ENCODE results near the gene RBBP7.

Gene RBBP7

DNA sequence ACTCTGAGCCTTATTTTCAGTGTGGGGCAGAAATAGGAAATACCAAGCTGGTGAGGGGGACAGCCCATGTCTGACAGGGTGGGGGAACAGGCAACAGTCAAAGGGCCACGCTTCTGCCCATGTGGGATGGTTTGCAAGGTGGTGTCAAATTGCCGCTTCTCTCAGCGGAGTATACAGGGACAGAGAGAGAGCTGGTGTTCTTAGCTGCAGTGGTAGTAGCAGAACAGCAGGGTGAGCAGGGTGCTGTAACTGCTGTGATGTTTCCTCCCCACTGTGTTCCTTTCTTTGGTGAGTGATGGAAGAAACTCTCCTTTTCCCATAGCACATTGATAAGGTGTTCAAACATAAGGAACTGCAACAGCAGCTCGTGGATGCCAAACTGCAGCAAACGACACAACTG is 37.9 kb downstream of the RBBP7 start:
- no peak overlapping the region for H3K9ac ChIP-seq
- no peak overlapping the region for H3K4me3 ChIP-seq
- peaks cover 25% of the 10 kb centered on the region for H4K20me1 ChIP-seq
- H3K9me3 ChIP-seq: no peaks in the 10 kb centered on the region
- H3K4me2 ChIP-seq: no peak overlapping the region
- no peak for TF ChIP-seq Cebpa-rat (IDR thresholded peaks at IDR 0.05)
- H3K27ac ChIP-seq: no peak overlapping the region
- peaks cover 82% of the 10 kb centered on the region for H3K36me3 ChIP-seq
- no peaks in the 10 kb centered on the region for H3K4me1 ChIP-seq
- no peaks in the 10 kb centered on the region for H3K27me3 ChIP-seq

DNA sequence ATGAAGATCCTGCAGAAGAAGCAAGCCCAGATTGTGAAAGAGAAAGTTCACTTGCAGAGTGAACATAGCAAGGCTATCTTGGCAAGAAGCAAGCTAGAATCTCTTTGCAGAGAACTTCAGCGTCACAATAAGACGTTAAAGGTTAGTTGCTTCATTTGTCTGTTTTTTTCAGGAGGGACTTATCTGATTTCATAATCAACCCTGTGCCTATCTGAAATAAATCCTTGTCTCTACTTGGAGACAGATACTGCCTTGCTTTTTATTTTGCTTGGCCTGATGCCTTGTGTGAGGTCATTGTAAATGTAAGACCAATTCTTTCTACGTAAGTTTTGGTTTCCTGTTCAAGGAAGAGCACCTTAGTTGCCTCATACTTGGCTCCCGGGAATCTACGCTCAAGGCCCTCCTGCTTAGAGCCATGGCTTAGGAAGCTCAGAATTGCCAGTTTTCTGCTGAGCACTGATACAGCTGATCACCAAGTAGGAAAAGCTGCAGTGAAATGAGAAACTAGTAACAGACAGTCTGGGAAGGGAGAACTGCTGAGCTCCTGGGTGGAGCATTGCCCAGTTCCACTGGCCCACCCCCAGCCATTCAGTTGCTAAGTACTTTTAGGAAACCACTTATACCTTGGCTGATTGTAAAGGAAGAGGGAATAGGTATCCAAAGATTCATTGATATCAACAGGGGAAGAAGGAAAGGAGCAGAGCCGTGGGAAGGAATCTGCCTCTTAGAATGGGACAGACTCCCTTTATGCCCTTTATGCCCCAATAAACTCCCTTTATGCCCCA is 41.8 kb downstream of the RBBP7 start:
- peaks cover 47% of the 10 kb centered on the region for H4K20me1 ChIP-seq
- H3K9ac ChIP-seq: no peak overlapping the region
- H3K4me3 ChIP-seq: no peak overlapping the region
- no peaks in the 10 kb centered on the region for H3K9me3 ChIP-seq
- H3K27ac ChIP-seq: no peak overlapping the region
- H3K4me2 ChIP-seq: no peak overlapping the region
- no peak for TF ChIP-seq Cebpa-rat (IDR thresholded peaks at IDR 0.05)
- no peaks in the 10 kb centered on the region for H3K4me1 ChIP-seq
- no peaks in the 10 kb centered on the region for H3K27me3 ChIP-seq
- peaks cover 66% of the 10 kb centered on the region for H3K36me3 ChIP-seq

DNA sequence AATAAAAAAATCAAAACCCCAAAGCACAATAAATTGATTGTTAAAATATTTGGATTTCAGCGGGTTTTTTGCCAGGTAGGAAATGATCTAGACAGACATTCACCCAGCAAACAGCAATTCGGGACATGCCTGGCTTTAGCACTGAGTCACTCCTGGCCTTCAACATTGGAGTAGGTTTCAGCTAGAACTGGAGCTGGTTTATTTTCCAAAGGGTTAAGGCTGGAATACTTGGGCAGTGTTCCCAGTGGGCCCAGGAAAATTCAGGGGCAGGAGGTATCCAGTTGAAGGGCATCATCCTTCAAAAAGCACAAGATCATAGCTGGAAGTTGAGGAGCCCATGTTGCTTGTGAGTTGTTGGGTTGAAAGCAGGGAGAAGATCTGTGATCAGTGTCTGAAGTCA is 42.9 kb downstream of the RBBP7 start:
- TF ChIP-seq Cebpa-rat (IDR thresholded peaks at IDR 0.05): no peak
- peaks cover 46% of the 10 kb centered on the region for H4K20me1 ChIP-seq
- no peak overlapping the region for H3K9ac ChIP-seq
- no peak overlapping the region for H3K4me3 ChIP-seq
- H3K4me2 ChIP-seq: no peak overlapping the region
- no peaks in the 10 kb centered on the region for H3K9me3 ChIP-seq
- H3K27me3 ChIP-seq: no peaks in the 10 kb centered on the region
- H3K4me1 ChIP-seq: no peaks in the 10 kb centered on the region
- peaks cover 66% of the 10 kb centered on the region for H3K36me3 ChIP-seq
- H3K27ac ChIP-seq: no peak overlapping the region

DNA sequence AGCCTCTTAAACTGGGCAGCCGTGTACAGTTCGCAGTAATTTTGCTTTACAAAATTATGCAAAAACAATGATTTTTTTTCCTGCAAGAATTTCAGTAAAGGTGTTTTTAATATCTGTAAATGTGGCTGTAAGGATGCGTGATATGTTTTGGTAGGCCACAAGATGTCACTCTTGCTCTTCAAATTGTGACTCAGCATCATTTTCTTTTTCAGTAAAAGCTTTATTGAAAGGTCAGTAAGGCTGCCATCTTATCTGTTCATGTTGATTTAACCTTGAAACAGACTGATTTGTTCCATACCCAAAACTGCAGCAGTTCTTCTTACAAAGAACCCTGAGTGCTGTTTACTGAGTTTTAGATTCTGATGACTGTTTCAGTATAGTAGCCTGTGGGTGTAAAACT is 44.0 kb downstream of the RBBP7 start:
- Histone ChIP-seq H3K4me3 (no peak overlapping the region), H3K9me3 (no peaks in the 10 kb centered on the region), H3K27me3 (no peaks in the 10 kb centered on the region), H3K27ac (no peak overlapping the region), H3K4me2 (no peak overlapping the region), H3K36me3 (peaks cover 68% of the 10 kb centered on the region), H3K4me1 (no peaks in the 10 kb centered on the region), H3K9ac (no peak overlapping the region), H4K20me1 (peaks cover 35% of the 10 kb centered on the region; the same call in 1 of the 2 replicates)
- TF ChIP-seq Cebpa-rat (IDR thresholded peaks at IDR 0.05): no peak

DNA sequence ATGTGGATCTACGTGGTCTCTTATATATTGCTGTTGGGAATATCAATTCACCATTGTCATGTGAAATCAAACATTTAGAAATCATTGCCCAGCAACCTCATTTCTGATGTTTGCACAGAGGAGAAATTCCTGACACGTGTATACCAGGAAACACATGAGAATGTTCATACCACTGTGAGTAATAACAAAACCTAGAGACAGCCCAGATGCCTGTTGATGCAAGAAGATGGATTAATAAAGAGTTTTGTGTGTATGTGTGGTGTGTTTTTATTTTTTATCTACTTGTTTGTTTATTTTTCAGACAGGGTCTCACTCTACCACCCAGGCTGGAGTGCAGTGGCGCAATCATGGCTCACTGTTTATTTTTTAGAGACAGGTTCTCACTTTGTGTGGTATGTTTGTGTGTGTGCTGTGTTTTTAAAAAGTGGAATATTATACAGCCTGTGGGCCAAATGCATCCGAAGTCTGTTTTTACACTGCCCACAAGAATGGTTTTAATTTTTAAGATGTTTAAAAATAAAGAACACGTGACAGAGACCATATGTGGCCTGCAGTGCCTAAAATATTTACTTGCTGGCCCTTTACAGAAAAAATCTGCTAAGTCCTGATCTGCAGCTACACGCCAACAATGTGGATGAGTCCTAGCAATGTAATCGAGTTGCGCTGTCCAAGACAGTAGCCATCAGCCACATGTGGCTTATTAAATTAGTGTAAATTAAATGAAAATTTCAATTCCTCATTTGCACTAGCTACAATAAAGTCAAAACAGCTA is 44.7 kb downstream of the RBBP7 start:
- H3K27ac ChIP-seq: no peak overlapping the region
- H3K9ac ChIP-seq: no peak overlapping the region

DNA sequence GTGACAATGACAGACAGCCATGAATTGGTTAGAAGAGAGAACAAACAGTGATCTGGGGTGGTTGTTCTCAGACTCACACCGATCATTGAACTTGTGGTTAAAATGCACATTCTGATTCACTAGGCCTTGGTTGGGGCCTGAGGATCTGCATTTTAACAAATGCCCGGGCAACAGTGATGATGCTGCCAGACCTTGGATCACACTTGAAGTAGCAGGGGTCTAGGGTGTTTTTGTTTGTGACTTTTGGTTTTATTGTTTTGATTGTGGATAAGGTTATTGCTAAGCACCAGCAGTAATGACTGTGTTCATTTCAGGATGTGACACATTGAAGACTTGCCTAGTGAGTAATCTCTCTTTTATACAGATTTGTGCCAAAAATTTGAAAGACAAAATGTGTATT is 47.4 kb downstream of the RBBP7 start:
- no peaks in the 10 kb centered on the region for H3K27me3 ChIP-seq
- H3K9me3 ChIP-seq: no peaks in the 10 kb centered on the region
- no peak overlapping the region for H3K4me3 ChIP-seq
- H4K20me1 ChIP-seq: peaks cover 41% of the 10 kb centered on the region
- no peak overlapping the region for H3K4me2 ChIP-seq
- no peak overlapping the region for H3K27ac ChIP-seq
- H3K9ac ChIP-seq: no peak overlapping the region
- H3K36me3 ChIP-seq: peaks cover 69% of the 10 kb centered on the region
- TF ChIP-seq Cebpa-rat (IDR thresholded peaks at IDR 0.05): no peak
- H3K4me1 ChIP-seq: no peaks in the 10 kb centered on the region

More for the DNA sequence above, 44.7 kb downstream of the RBBP7 start:
- no peaks in the 10 kb centered on the region for H3K9me3 ChIP-seq
- TF ChIP-seq Cebpa-rat (IDR thresholded peaks at IDR 0.05): no peak
- H3K4me1 ChIP-seq: no peaks in the 10 kb centered on the region
- H3K27me3 ChIP-seq: no peaks in the 10 kb centered on the region
- peaks cover 72% of the 10 kb centered on the region for H3K36me3 ChIP-seq
- H4K20me1 ChIP-seq: peaks cover 32% of the 10 kb centered on the region; the same call in 1 of the 2 replicates
- no peak overlapping the region for H3K4me2 ChIP-seq
- no peak overlapping the region for H3K4me3 ChIP-seq

DNA sequence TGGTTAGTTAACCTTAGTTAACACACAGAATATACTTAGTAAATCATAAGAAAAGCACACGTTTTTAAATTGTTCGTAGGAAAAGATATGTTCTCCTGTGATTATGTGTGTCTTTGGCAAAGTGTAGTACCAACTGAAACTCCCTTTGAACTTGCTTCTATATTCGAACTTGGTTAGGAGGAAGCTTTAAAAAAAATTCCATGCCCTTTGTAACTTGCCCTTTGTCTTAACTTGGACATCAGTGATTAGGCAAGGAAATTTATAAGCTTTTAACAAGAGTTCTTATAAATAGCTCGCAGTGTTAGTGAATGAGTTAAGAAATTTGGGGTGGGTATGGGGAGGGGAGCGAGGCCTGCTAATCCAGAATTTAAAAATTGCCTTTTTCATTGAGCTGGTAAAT is 50.5 kb downstream of the RBBP7 start:
- H3K4me1 ChIP-seq: no peaks in the 10 kb centered on the region
- H3K27ac ChIP-seq: no peak overlapping the region

DNA sequence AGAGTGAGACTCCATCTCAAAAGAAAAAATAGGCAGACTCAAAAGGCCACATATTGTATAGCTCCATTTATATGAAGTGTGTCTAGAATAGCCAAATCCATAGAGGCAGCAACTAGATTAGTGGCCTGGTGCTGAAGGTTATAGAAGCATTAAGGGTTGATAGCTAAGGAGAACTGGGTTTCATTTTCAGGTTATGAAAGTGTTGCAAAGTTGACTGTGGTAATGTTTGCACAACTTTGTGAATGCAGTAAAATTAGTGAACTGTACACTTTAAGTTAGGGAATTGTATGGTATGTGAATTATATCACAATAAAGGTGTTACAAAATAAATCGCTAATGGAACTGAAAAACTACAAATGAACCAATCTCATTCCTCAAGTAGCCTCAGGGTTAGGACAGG is 55.6 kb downstream of the RBBP7 start:
- H3K9ac ChIP-seq: no peak overlapping the region
- no peak overlapping the region for H3K4me2 ChIP-seq
- no peak for TF ChIP-seq Cebpa-rat (IDR thresholded peaks at IDR 0.05)
- no peaks in the 10 kb centered on the region for H3K27me3 ChIP-seq
- H3K4me3 ChIP-seq: no peak overlapping the region
- no peaks in the 10 kb centered on the region for H3K4me1 ChIP-seq
- no peak overlapping the region for H3K27ac ChIP-seq
- no peaks in the 10 kb centered on the region for H3K9me3 ChIP-seq
- peaks cover 98% of the 10 kb centered on the region for H4K20me1 ChIP-seq
- H3K36me3 ChIP-seq: peaks cover 34% of the 10 kb centered on the region

More for the DNA sequence above, 50.5 kb downstream of the RBBP7 start:
- no peak overlapping the region for H3K4me2 ChIP-seq
- H4K20me1 ChIP-seq: peaks cover 57% of the 10 kb centered on the region
- H3K9ac ChIP-seq: no peak overlapping the region
- no peak for TF ChIP-seq Cebpa-rat (IDR thresholded peaks at IDR 0.05)
- no peaks in the 10 kb centered on the region for H3K27me3 ChIP-seq
- no peaks in the 10 kb centered on the region for H3K9me3 ChIP-seq
- no peak overlapping the region for H3K4me3 ChIP-seq
- peaks cover 54% of the 10 kb centered on the region for H3K36me3 ChIP-seq

DNA sequence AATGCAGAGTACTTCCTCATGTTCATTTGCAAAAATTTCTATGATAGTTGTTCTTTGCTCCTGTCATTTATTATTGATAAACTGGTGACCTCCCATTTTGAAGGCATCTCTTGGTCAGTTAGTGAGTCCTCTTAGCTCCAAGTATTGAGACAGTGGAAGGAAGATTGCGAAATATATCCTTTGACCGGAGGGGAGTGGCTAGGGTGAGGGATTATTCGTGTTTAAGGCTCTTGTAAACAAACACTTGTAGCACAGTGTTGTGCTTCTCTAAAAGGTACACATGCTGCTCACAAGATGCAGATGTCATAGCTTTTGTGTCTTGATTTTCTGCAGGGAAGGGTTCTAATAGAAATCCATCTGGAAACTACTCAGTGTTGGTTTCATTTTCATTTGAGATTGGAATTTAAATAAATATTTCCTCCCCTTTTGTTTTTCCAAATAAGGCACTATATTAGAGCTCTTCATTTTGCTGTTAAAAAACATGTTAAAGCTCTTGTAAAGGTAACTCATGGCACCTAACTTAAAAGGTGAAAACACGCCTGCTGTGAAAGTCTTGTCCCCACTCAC is 62.1 kb downstream of the RBBP7 start:
- no peak overlapping the region for H3K9ac ChIP-seq
- H4K20me1 ChIP-seq: peaks cover 89% of the 10 kb centered on the region
- no peak overlapping the region for H3K27ac ChIP-seq
- no peak overlapping the region for H3K4me2 ChIP-seq
- TF ChIP-seq Cebpa-rat (IDR thresholded peaks at IDR 0.05): peak; percentile 86; the same call in 1 of the 2 replicates
- H3K4me3 ChIP-seq: no peak overlapping the region
- peaks cover 21% of the 10 kb centered on the region for H3K36me3 ChIP-seq
- no peaks in the 10 kb centered on the region for H3K9me3 ChIP-seq
- 0 out of 2 replicates have a peak, but pooled peaks cover 4% of the 10 kb centered on the region for H3K4me1 ChIP-seq
- no peaks in the 10 kb centered on the region for H3K27me3 ChIP-seq

DNA sequence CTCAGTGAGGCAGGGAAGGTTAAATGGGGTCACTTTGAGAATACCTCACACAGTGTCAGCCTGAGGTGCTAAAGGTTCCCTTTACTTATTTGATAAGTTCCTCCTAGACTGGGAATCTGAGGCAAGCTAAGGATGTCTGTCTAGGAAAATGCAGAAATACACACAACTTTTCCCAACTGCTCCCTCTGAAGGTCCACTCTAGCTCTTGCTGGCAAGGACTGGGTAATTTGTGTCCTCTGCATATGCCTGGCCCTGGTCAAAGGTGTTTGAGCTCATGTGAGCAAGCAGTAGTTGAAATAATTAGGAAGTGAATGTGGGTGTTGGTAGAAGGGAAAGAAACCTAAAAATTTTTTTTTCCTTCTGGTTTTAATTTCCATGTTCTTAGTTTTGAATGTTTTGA is 62.6 kb downstream of the RBBP7 start:
- Histone ChIP-seq H3K9me3 (no peaks in the 10 kb centered on the region), H3K4me3 (no peak overlapping the region), H4K20me1 (peaks cover 89% of the 10 kb centered on the region), H3K9ac (no peak overlapping the region), H3K27me3 (no peaks in the 10 kb centered on the region), H3K4me1 (0 out of 2 replicates have a peak, but pooled peaks cover 4% of the 10 kb centered on the region), H3K27ac (no peak overlapping the region), H3K36me3 (peaks cover 23% of the 10 kb centered on the region), H3K4me2 (no peak overlapping the region)
- no peak for TF ChIP-seq Cebpa-rat (IDR thresholded peaks at IDR 0.05)

All from BLaER1 (cell line).